OCI-LY7 (cell line): ENCODE measurements around the gene M1AP.

Source experiments
- CTCF ChIP-seq: fragments of 200-600 bp; sonication (generic); conservative IDR thresholded peaks from 2 replicates; pipeline ENCODE4 v1.5.1; 2014; ENCODE audit warnings: mild to moderate bottlenecking, antibody characterized with exemption, low read length, moderate library complexity, mixed read lengths
- EZH2phosphoT487 ChIP-seq: fragments of 200-600 bp; sonication (generic); IDR thresholded peaks from 2 replicates; pipeline ENCODE4 v1.6.1; 2018; ENCODE audit warnings: low read depth, borderline replicate concordance, mild to moderate bottlenecking, mixed run types, antibody characterized with exemption, low read length, moderate library complexity, mixed read lengths

- TF ChIP-seq CTCF = no peak
- no peak for TF ChIP-seq EZH2phosphoT487
These were observed 87.5 kb downstream of the M1AP start for GRCh38 chr2:74560591-74560990.
